ENCODE measurements around the gene SEPTIN12. TPM values are rescaled to one million over a fixed set of nuclear protein-coding genes. Genes with fewer than 3 reads are reported as not detected.

SEPTIN12 gene
- total RNA-seq, 4 donors from 2014 or later = 0.54 TPM; not detected in 3

DNA sequence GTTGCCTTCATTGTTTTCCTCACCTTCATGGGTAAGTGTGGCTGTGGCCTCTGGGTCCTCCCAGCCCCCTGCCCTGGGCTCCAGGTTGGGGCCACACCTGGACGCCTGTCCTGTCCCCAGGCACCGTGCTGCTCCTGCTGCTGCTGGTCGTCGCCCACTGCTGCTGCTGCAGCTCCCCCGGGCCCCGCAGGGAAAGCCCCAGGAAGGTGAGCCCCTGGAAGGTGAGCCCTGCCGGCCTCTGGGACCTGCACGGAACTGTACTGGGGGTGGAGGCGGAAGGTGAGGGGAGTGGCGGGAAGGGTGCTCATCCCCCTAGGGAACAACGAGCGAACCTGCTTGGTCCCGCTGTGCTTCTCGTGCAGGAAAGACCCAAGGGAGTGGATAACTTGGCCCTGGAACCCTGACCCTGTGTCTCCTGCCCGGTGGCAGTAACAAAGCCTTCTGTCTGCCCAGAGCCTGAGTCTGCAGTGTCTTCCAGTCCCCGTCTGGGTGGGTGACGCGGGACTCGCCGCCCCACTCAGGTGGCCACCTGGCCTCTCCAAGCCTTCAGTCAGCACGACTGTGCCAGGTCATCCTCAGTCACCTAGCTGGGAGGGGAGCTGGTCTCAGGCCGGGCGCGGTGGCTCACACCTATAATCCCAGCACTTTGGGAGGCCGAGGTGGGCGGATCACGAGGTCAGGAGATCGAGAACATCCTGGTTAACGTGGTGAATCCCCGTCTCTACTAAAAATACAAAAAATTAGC lies 7.9 kb upstream of the SEPTIN12 start:
- intact Hi-C loops (cut with DNase I) = no loop called here
- Histone ChIP-seq H3K9me3 (no peaks in the 10 kb centered on the region), H3K4me1 (no peaks in the 10 kb centered on the region), H3K27me3 (no peaks in the 10 kb centered on the region), H3K36me3 (no peaks in the 10 kb centered on the region), H3K27ac (no peak overlapping the region), H3K4me3 (replicated peaks in 1 of 3) (no peak overlapping the region)
- no peak for DNase-seq
- TF ChIP-seq, protein P1, sequence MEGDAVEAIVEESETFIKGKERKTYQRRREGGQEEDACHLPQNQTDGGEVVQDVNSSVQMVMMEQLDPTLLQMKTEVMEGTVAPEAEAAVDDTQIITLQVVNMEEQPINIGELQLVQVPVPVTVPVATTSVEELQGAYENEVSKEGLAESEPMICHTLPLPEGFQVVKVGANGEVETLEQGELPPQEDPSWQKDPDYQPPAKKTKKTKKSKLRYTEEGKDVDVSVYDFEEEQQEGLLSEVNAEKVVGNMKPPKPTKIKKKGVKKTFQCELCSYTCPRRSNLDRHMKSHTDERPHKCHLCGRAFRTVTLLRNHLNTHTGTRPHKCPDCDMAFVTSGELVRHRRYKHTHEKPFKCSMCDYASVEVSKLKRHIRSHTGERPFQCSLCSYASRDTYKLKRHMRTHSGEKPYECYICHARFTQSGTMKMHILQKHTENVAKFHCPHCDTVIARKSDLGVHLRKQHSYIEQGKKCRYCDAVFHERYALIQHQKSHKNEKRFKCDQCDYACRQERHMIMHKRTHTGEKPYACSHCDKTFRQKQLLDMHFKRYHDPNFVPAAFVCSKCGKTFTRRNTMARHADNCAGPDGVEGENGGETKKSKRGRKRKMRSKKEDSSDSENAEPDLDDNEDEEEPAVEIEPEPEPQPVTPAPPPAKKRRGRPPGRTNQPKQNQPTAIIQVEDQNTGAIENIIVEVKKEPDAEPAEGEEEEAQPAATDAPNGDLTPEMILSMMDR (IDR thresholded peaks at IDR 0.05) = no peak
- TF ChIP-seq POLR2A (IDR thresholded peaks at IDR 0.05) = no peak
- 90 to 91% methylated on average over 21 to 27 of the region's 30 CpGs for WGBS, 2 donors

- DNase-seq = no peak
- Histone ChIP-seq H3K4me1 (no peaks in the 10 kb centered on the region), H3K27me3 (no peaks in the 10 kb centered on the region), H3K4me3 (replicated peaks in 1 of 3) (no peak within 1 kb of the TSS), H3K9me3 (no peaks in the 10 kb centered on the region), H3K27ac (no peak within 1 kb of the TSS), H3K36me3 (no peaks in the 10 kb centered on the region)
- 39 to 70% methylated on average over 6 of the region's 14 CpGs for WGBS, 2 donors
- intact Hi-C loops (cut with DNase I) = no loop called here
- TF ChIP-seq, protein P1 (IDR thresholded peaks at IDR 0.05) = no peak
- no peak for TF ChIP-seq POLR2A (IDR thresholded peaks at IDR 0.05)
Measured at GRCh38 chr16:4795181-4795827, 7.2 kb upstream of the SEPTIN12 start, which contains the start of gene SMIM22. SMIM22 (plus strand) TSS chr16:4795369; CDS start chr16:4795735, 366 bp downstream.

- TF ChIP-seq, protein P1 (IDR thresholded peaks at IDR 0.05) = no peak
- TF ChIP-seq POLR2A (IDR thresholded peaks at IDR 0.05) = no peak
- H3K27ac ChIP-seq = no peak overlapping the region
- 76 to 80% methylated on average over 13 of the region's 13 CpGs for WGBS, 2 donors
- H3K4me1 ChIP-seq = no peaks in the 10 kb centered on the region
- H3K9me3 ChIP-seq = no peaks in the 10 kb centered on the region
- intact Hi-C loops (cut with DNase I) = no loop called here
- H3K27me3 ChIP-seq = no peaks in the 10 kb centered on the region
- H3K36me3 ChIP-seq = no peaks in the 10 kb centered on the region
- no peak overlapping the region for H3K4me3 ChIP-seq (replicated peaks in 1 of 3)
- no peak for DNase-seq
Measured at GRCh38 chr16:4792951-4793513, 4.9 kb upstream of the SEPTIN12 start.

- 76 to 80% methylated on average over 10 of the region's 10 CpGs for WGBS, 2 donors
- no peak for DNase-seq
- TF ChIP-seq POLR2A (IDR thresholded peaks at IDR 0.05) = no peak
- TF ChIP-seq, protein P1 (IDR thresholded peaks at IDR 0.05) = no peak
- no peaks in the 10 kb centered on the region for H3K4me1 ChIP-seq
- H3K27ac ChIP-seq = no peak overlapping the region
- H3K36me3 ChIP-seq = no peaks in the 10 kb centered on the region
- no peak overlapping the region for H3K4me3 ChIP-seq (replicated peaks in 1 of 3)
- H3K27me3 ChIP-seq = no peaks in the 10 kb centered on the region
- intact Hi-C loops (cut with DNase I) = no loop called here
- H3K9me3 ChIP-seq = no peaks in the 10 kb centered on the region
Measured at GRCh38 chr16:4790871-4791270, 2.7 kb upstream of the SEPTIN12 start.

GRCh38 chr16:4790261-4790660 lies 2.1 kb upstream of the SEPTIN12 start:
- no peak for TF ChIP-seq POLR2A (IDR thresholded peaks at IDR 0.05)
- TF ChIP-seq, protein P1 (IDR thresholded peaks at IDR 0.05) = no peak
- H3K27me3 ChIP-seq = no peaks in the 10 kb centered on the region
- no peaks in the 10 kb centered on the region for H3K36me3 ChIP-seq
- intact Hi-C loops (cut with DNase I) = no loop called here
- no peaks in the 10 kb centered on the region for H3K4me1 ChIP-seq
- no peak overlapping the region for H3K4me3 ChIP-seq (replicated peaks in 1 of 3)
- 69 to 77% methylated on average over 9 to 10 of the region's 10 CpGs for WGBS, 2 donors
- no peak for DNase-seq
- no peaks in the 10 kb centered on the region for H3K9me3 ChIP-seq
- no peak overlapping the region for H3K27ac ChIP-seq

All from thyroid gland (tissue), 4 donors.